ENCODE measurements around the gene RAMP2. TPM values are rescaled to one million over a fixed set of nuclear protein-coding genes. Genes with fewer than 3 reads are reported as not detected.

RAMP2 gene
- total and polyA plus RNA-seq, 2 of the 13 experiments (the other 11 are each of a cell fraction or from before 2014, with no cell fraction given) = 1.4 to 5.2 TPM

GRCh38 chr17:42780851-42781638, 20.0 kb downstream of the RAMP2 start (continued):
- TF ChIP-seq, protein P1, sequence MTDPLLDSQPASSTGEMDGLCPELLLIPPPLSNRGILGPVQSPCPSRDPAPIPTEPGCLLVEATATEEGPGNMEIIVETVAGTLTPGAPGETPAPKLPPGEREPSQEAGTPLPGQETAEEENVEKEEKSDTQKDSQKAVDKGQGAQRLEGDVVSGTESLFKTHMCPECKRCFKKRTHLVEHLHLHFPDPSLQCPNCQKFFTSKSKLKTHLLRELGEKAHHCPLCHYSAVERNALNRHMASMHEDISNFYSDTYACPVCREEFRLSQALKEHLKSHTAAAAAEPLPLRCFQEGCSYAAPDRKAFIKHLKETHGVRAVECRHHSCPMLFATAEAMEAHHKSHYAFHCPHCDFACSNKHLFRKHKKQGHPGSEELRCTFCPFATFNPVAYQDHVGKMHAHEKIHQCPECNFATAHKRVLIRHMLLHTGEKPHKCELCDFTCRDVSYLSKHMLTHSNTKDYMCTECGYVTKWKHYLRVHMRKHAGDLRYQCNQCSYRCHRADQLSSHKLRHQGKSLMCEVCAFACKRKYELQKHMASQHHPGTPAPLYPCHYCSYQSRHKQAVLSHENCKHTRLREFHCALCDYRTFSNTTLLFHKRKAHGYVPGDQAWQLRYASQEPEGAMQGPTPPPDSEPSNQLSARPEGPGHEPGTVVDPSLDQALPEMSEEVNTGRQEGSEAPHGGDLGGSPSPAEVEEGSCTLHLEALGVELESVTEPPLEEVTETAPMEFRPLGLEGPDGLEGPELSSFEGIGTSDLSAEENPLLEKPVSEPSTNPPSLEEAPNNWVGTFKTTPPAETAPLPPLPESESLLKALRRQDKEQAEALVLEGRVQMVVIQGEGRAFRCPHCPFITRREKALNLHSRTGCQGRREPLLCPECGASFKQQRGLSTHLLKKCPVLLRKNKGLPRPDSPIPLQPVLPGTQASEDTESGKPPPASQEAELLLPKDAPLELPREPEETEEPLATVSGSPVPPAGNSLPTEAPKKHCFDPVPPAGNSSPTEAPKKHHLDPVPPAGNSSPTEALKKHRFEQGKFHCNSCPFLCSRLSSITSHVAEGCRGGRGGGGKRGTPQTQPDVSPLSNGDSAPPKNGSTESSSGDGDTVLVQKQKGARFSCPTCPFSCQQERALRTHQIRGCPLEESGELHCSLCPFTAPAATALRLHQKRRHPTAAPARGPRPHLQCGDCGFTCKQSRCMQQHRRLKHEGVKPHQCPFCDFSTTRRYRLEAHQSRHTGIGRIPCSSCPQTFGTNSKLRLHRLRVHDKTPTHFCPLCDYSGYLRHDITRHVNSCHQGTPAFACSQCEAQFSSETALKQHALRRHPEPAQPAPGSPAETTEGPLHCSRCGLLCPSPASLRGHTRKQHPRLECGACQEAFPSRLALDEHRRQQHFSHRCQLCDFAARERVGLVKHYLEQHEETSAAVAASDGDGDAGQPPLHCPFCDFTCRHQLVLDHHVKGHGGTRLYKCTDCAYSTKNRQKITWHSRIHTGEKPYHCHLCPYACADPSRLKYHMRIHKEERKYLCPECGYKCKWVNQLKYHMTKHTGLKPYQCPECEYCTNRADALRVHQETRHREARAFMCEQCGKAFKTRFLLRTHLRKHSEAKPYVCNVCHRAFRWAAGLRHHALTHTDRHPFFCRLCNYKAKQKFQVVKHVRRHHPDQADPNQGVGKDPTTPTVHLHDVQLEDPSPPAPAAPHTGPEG (CRISPR knock-in tag; IDR thresholded peaks at IDR 0.05) = no peak
- peak; percentile 43; the same call in 1 of the 2 replicates for TF ChIP-seq RXRA (CRISPR knock-in tag; IDR thresholded peaks at IDR 0.05)
- TF ChIP-seq PRPF4 (IDR thresholded peaks at IDR 0.05; ENCODE audit: low read depth, low read length, poor library complexity, severe bottlenecking) = no peak
- no peak for TF ChIP-seq NR2F2 (IDR thresholded peaks at IDR 0.05; ENCODE audit: borderline replicate concordance, low read depth)
- no peak; the same call in 1 of the 2 replicates for TF ChIP-seq ZFYVE20 (CRISPR knock-in tag; IDR thresholded peaks at IDR 0.05; ENCODE audit: borderline replicate concordance, low read depth)
- TF ChIP-seq TARDBP (CRISPR knock-in tag; IDR thresholded peaks at IDR 0.05) = 0 out of 2 replicates have a peak, but pooled peaks have one; percentile 19
- TF ChIP-seq ZNF510 (CRISPR knock-in tag; IDR thresholded peaks at IDR 0.05; ENCODE audit: low read depth) = no peak
- peak; percentile 9; the same call in 1 of the 2 replicates for TF ChIP-seq TGIF2 (CRISPR knock-in tag; IDR thresholded peaks at IDR 0.05)
- TF ChIP-seq MTA1 (CRISPR knock-in tag; IDR thresholded peaks at IDR 0.05; ENCODE audit: borderline replicate concordance) = no peak; the same call in 1 of the 2 replicates
- peak; percentile 47; the same call in 1 of the 2 replicates for TF ChIP-seq ZNF891 (CRISPR knock-in tag; IDR thresholded peaks at IDR 0.05)
- no peak for TF ChIP-seq POLR2G (IDR thresholded peaks at IDR 0.05; ENCODE audit: low read depth, low read length)
- TF ChIP-seq GATAD2A (CRISPR knock-in tag; IDR thresholded peaks at IDR 0.05) = no peak
- no peak for TF ChIP-seq ZNF350 (CRISPR knock-in tag; IDR thresholded peaks at IDR 0.05; ENCODE audit: borderline replicate concordance, low read depth)
- no peak for TF ChIP-seq ZNF720 (CRISPR knock-in tag; IDR thresholded peaks at IDR 0.05)
- peak; percentile 72 for TF ChIP-seq SRSF1 (optimal IDR thresholded peaks at IDR 0.05; ENCODE audit: low read depth, low read length)
- peak; percentile 24; the same call in 1 of the 2 replicates for TF ChIP-seq ZBTB25 (CRISPR knock-in tag; IDR thresholded peaks at IDR 0.05)
- no peak for TF ChIP-seq GABPA (IDR thresholded peaks at IDR 0.05; ENCODE audit: low read depth, low read length)
- no peak for TF ChIP-seq GABPA (CRISPR knock-in tag; IDR thresholded peaks at IDR 0.05; ENCODE audit: low read depth)
- no peak for TF ChIP-seq ZNF839 (CRISPR knock-in tag; IDR thresholded peaks at IDR 0.05; ENCODE audit: borderline replicate concordance)
- no peak; the same call in 1 of the 2 replicates for TF ChIP-seq ZBTB21 (CRISPR knock-in tag; IDR thresholded peaks at IDR 0.05)
- TF ChIP-seq, protein P2, sequence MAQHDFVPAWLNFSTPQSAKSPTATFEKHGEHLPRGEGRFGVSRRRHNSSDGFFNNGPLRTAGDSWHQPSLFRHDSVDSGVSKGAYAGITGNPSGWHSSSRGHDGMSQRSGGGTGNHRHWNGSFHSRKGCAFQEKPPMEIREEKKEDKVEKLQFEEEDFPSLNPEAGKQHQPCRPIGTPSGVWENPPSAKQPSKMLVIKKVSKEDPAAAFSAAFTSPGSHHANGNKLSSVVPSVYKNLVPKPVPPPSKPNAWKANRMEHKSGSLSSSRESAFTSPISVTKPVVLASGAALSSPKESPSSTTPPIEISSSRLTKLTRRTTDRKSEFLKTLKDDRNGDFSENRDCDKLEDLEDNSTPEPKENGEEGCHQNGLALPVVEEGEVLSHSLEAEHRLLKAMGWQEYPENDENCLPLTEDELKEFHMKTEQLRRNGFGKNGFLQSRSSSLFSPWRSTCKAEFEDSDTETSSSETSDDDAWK (CRISPR knock-in tag; IDR thresholded peaks at IDR 0.05) = no peak
- TF ChIP-seq, protein P3, sequence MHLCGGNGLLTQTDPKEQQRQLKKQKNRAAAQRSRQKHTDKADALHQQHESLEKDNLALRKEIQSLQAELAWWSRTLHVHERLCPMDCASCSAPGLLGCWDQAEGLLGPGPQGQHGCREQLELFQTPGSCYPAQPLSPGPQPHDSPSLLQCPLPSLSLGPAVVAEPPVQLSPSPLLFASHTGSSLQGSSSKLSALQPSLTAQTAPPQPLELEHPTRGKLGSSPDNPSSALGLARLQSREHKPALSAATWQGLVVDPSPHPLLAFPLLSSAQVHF (CRISPR knock-in tag; IDR thresholded peaks at IDR 0.05) = no peak
